OCI-LY3 (cell line): ENCODE measurements around the gene SLC6A4.
"Not testable (repeated sequence)": the region's sequence is repeated elsewhere in the genome, so short reads cannot be mapped to it uniquely, and the experiment has no call there.

Source experiments
- H2AFZ ChIP-seq: fragments of 200-600, 300-600 bp; shearing (Covaris generic); 2 replicates; pipeline ENCODE4 v1.6.0; 2014; ENCODE audit warnings: antibody characterized with exemption, low read depth, low read length
- H3K27ac ChIP-seq: fragments of 200-600, 300-600 bp; sonication (generic); 2 replicates; pipeline ENCODE4 v1.5.1; 2014; ENCODE audit warnings: mild to moderate bottlenecking, low read length, moderate library complexity, mixed read lengths
- H3K27me3 ChIP-seq: fragments of 200-600, 300-600 bp; sonication (generic); 2 replicates; pipeline ENCODE4 v1.6.1; 2014; ENCODE audit warnings: low read depth, low read length, mixed read lengths
- H3K36me3 ChIP-seq: fragments of 200-600, 300-600 bp; sonication (generic); replicated peaks from 2 replicates; pipeline ENCODE3; 2014; ENCODE audit warnings: low read depth, low read length, mixed read lengths
- H3K4me1 ChIP-seq: fragments of 300-600, 200-600 bp; sonication (generic); 2 replicates; pipeline ENCODE4 v1.6.1; 2014; ENCODE audit warnings: low read length, mixed read lengths
- H3K4me2 ChIP-seq: fragments of 200-600, 300-600 bp; sonication (generic); 2 replicates; pipeline ENCODE4 v1.6.1; 2014; ENCODE audit warnings: low read length, mixed read lengths
- H3K4me3 ChIP-seq: fragments of 300-600, 200-600 bp; sonication (generic); 2 replicates; pipeline ENCODE4 v1.5.1; 2014; ENCODE audit warnings: antibody characterized with exemption, mild to moderate bottlenecking, low read length, moderate library complexity
- H3K79me2 ChIP-seq: fragments of 300-600, 200-600 bp; shearing (Covaris generic); 2 replicates; pipeline ENCODE4 v1.6.1; 2014; ENCODE audit warnings: mild to moderate bottlenecking, low read length, mixed read lengths
- H3K9ac ChIP-seq: fragments of 300-600, 200-600 bp; shearing (Covaris generic); 2 replicates; pipeline ENCODE4 v1.6.0; 2014; ENCODE audit warnings: mild to moderate bottlenecking, low read length, moderate library complexity
- H3K9me3 ChIP-seq: fragments of 200-600, 300-600 bp; shearing (Covaris generic); 2 replicates; pipeline ENCODE4 v1.6.1; 2014; ENCODE audit warnings: low read length, mixed read lengths; ENCODE audit not compliant: insufficient read depth
- H4K20me1 ChIP-seq: fragments of 200-600, 300-600 bp; sonication (generic); 2 replicates; pipeline ENCODE4 v1.6.1; 2016; ENCODE audit warnings: low read length, mixed read lengths; ENCODE audit not compliant: insufficient read depth
- CTCF ChIP-seq: fragments of 200-600, 300-600 bp; sonication (generic); IDR thresholded peaks from 2 replicates; pipeline ENCODE4 v1.5.1; 2014; ENCODE audit warnings: antibody characterized with exemption, low read length, low read depth
- EZH2phosphoT487 ChIP-seq: fragments of 200-600 bp; shearing (Covaris generic); IDR thresholded peaks from 2 replicates; pipeline ENCODE4 v1.6.1; 2018; ENCODE audit warnings: antibody characterized with exemption, mixed run types, low read depth

Gene SLC6A4

GRCh38 chr17:30208214-30208613, 27.3 kb downstream of the SLC6A4 start:
- no peak overlapping the region for H2AFZ ChIP-seq
- H4K20me1 ChIP-seq, result peaks cover 17% of the 10 kb centered on the region; the same call in 1 of the 2 replicates
- TF ChIP-seq EZH2phosphoT487 (no peak), CTCF (no peak)
- no peak overlapping the region for H3K9ac ChIP-seq
- H3K79me2 ChIP-seq, result no peaks in the 10 kb centered on the region
- peaks cover 38% of the 10 kb centered on the region for H3K4me1 ChIP-seq
- H3K4me2 ChIP-seq, result peak overlapping the region; percentile 45
- H3K4me3 ChIP-seq, result peak overlapping the region; percentile 6; the same call in 1 of the 2 replicates
- no peaks in the 10 kb centered on the region for H3K36me3 ChIP-seq
- H3K27me3 ChIP-seq, result peaks cover 73% of the 10 kb centered on the region
- no peak overlapping the region for H3K27ac ChIP-seq
- no peaks in the 10 kb centered on the region for H3K9me3 ChIP-seq

GRCh38 chr17:30207655-30208054, 27.8 kb downstream of the SLC6A4 start:
- no peaks in the 10 kb centered on the region for H3K36me3 ChIP-seq
- H3K27ac ChIP-seq, result no peak overlapping the region
- peaks cover 79% of the 10 kb centered on the region for H3K27me3 ChIP-seq
- peaks cover 17% of the 10 kb centered on the region; the same call in 1 of the 2 replicates for H4K20me1 ChIP-seq
- TF ChIP-seq EZH2phosphoT487 (no peak), CTCF (no peak)
- H2AFZ ChIP-seq, result no peak overlapping the region
- H3K4me3 ChIP-seq, result peak overlapping the region; percentile 6; the same call in 1 of the 2 replicates
- H3K4me2 ChIP-seq, result peak overlapping the region; percentile 45
- H3K9ac ChIP-seq, result no peak overlapping the region
- no peaks in the 10 kb centered on the region for H3K79me2 ChIP-seq
- no peaks in the 10 kb centered on the region for H3K9me3 ChIP-seq
- peaks cover 35% of the 10 kb centered on the region for H3K4me1 ChIP-seq

GRCh38 chr17:30203471-30203981, 32.0 kb downstream of the SLC6A4 start:
- no peak overlapping the region for H3K27ac ChIP-seq
- TF ChIP-seq CTCF, result peak; percentile 53
- TF ChIP-seq EZH2phosphoT487, result no peak
- no peak overlapping the region for H2AFZ ChIP-seq
- no peak overlapping the region for H3K9ac ChIP-seq
- no peaks in the 10 kb centered on the region for H3K9me3 ChIP-seq
- H3K27me3 ChIP-seq, result peaks cover 66% of the 10 kb centered on the region
- no peak overlapping the region for H3K4me2 ChIP-seq
- H3K36me3 ChIP-seq, result no peaks in the 10 kb centered on the region
- H3K4me3 ChIP-seq, result no peak overlapping the region
- H3K4me1 ChIP-seq, result peaks cover 21% of the 10 kb centered on the region
- no peaks in the 10 kb centered on the region for H3K79me2 ChIP-seq
- peaks cover 4% of the 10 kb centered on the region; the same call in 1 of the 2 replicates for H4K20me1 ChIP-seq

- not testable (repeated sequence) for H3K36me3 ChIP-seq, H3K79me2 ChIP-seq, H3K9ac ChIP-seq, H3K9me3 ChIP-seq, H3K27ac ChIP-seq, H4K20me1 ChIP-seq, H3K4me2 ChIP-seq, H3K4me3 ChIP-seq, H2AFZ ChIP-seq, H3K4me1 ChIP-seq
- peaks cover 47% of the 10 kb centered on the region for H3K27me3 ChIP-seq
Observed at GRCh38 chr17:30200656-30201055, 34.8 kb downstream of the SLC6A4 start.
